CD4-positive, CD25-positive, alpha-beta regulatory T cell (primary cell): Measurements from ENCODE around the gene ZNF709. TPM values are rescaled to one million over a fixed set of nuclear protein-coding genes. Genes with fewer than 3 reads are reported as not detected.
"Not testable (repeated sequence)": the region's sequence is repeated elsewhere in the genome, so short reads cannot be mapped to it uniquely, and the experiment has no call there.

Source experiments
- ATAC-seq, 2 donors: fragments of 150-1000 bp; cut with Tn5 transposase; one replicate each; pipeline ENCODE4 v1.10.0; 2021; ENCODE audit warnings: low read depth in 2 of 2, moderate number of reproducible peaks in 2 of 2, moderate library complexity in 1 of 2
- DNase-seq, 3 donors: peaks; one replicate each; pipeline versions ENCODE4 v3.0.0 to v3.0.0-alpha.2; 2012 to 2022; ENCODE audit warnings: mixed read lengths in 1 of 3
- H3K27ac ChIP-seq: one replicate; pipeline ENCODE4 v1.7.0; 2013; ENCODE audit warnings: mild to moderate bottlenecking, low read length; ENCODE audit not compliant: insufficient read depth, poor library complexity, severe bottlenecking
- H3K27me3 ChIP-seq: one replicate; pipeline ENCODE4 v1.7.0; 2013; ENCODE audit warnings: low read length; ENCODE audit not compliant: control insufficient read depth, insufficient read depth
- H3K36me3 ChIP-seq: one replicate; pipeline ENCODE4 v1.7.0; 2013; ENCODE audit warnings: mild to moderate bottlenecking, low read length, moderate library complexity; ENCODE audit not compliant: control insufficient read depth, insufficient read depth
- H3K4me1 ChIP-seq: 2 replicates; pipeline ENCODE4 v1.7.0; 2013; ENCODE audit warnings: mild to moderate bottlenecking, low read length; ENCODE audit not compliant: insufficient read depth, control insufficient read depth, poor library complexity, severe bottlenecking
- H3K4me3 ChIP-seq: one replicate; pipeline ENCODE4 v1.7.0; 2013; ENCODE audit warnings: low read depth, mild to moderate bottlenecking, low read length, moderate library complexity
- H3K9me3 ChIP-seq, 2 experiments: 1 replicate in 1 of 2; 2 replicates in 1 of 2; pipeline ENCODE4 v1.7.0; 2013; ENCODE audit warnings: low read length in 2 of 2, mild to moderate bottlenecking in 1 of 2, moderate library complexity in 1 of 2; ENCODE audit not compliant: control insufficient read depth in 2 of 2
- H3K27ac Mint-ChIP-seq, 3 donors: one replicate each; pipeline ENCODE4 v1.8.0; 2020 to 2022; ENCODE audit warnings: mild to moderate bottlenecking in 3 of 3, mixed read lengths in 3 of 3, moderate library complexity in 2 of 3
- H3K27me3 Mint-ChIP-seq: one replicate; pipeline ENCODE4 v1.8.0; 2022; ENCODE audit warnings: mild to moderate bottlenecking, mixed read lengths
- H3K36me3 Mint-ChIP-seq: one replicate; pipeline ENCODE4 v1.8.0; 2020; ENCODE audit warnings: mixed read lengths
- H3K4me1 Mint-ChIP-seq, 4 donors: one replicate each; pipeline ENCODE4 v1.8.0; 2020 to 2022; ENCODE audit warnings: mixed read lengths in 4 of 4, mild to moderate bottlenecking in 1 of 4
- H3K4me3 Mint-ChIP-seq, 4 donors: one replicate each; pipeline ENCODE4 v1.8.0; 2020 to 2022; ENCODE audit warnings: mild to moderate bottlenecking in 4 of 4, mixed read lengths in 4 of 4, moderate library complexity in 3 of 4
- H3K9me3 Mint-ChIP-seq, 7 donors: one replicate each; pipeline ENCODE4 v1.8.0; 2020 to 2022; ENCODE audit warnings: mixed read lengths in 7 of 7, mild to moderate bottlenecking in 3 of 7, moderate library complexity in 2 of 7
- polyA plus RNA-seq, 4 donors: library from polyadenylated mRNA; unstranded; fragments of 300-500 nt; fragmentation: Illumina TruSeq; gene quantifications; one replicate each; pipeline ENCODE4 v1.2.3, GENCODE V29; 2021
- total RNA-seq: library from RNA; stranded (reverse); gene quantifications from one replicate; pipeline ENCODE4 v1.2.3, GENCODE V29; 2022

ZNF709 gene
- total and polyA plus RNA-seq, 5 donors from 2014 or later = 1.4 to 4.0 (median 2.5) TPM

- no peak overlapping the region for H3K27ac ChIP-seq
- H3K27ac Mint-ChIP-seq = no peak overlapping the region
- H3K9me3 ChIP-seq = peaks cover 21 to 51% of the 10 kb centered on the region in 2 experiments
- no peaks in the 10 kb centered on the region for H3K27me3 ChIP-seq
- H3K4me1 Mint-ChIP-seq = no peaks in the 10 kb centered on the region
- no peak for DNase-seq
- no peaks in the 10 kb centered on the region for H3K36me3 ChIP-seq
- H3K9me3 Mint-ChIP-seq = peaks cover 0 to 29% (median 18%) of the 10 kb centered on the region in 7 donors
- ATAC-seq = no peak
- H3K36me3 Mint-ChIP-seq = no peaks in the 10 kb centered on the region
- H3K4me3 Mint-ChIP-seq = no peak overlapping the region
- no peaks in the 10 kb centered on the region for H3K4me1 ChIP-seq
- no peak overlapping the region for H3K4me3 ChIP-seq
- H3K27me3 Mint-ChIP-seq = no peaks in the 10 kb centered on the region
Measured at GRCh38 chr19:12450844-12451243, 33.8 kb downstream of the ZNF709 start.

GRCh38 chr19:12448808-12449207 lies 35.8 kb downstream of the ZNF709 start:
- Histone ChIP-seq H3K4me3 (no peak overlapping the region), H3K36me3 (no peaks in the 10 kb centered on the region), H3K4me1 (no peaks in the 10 kb centered on the region), H3K27me3 (no peaks in the 10 kb centered on the region), H3K9me3 (peaks cover 11 to 39% of the 10 kb centered on the region in 2 experiments), H3K27ac (no peak overlapping the region)
- Mint-ChIP-seq H3K4me1 (no peaks in the 10 kb centered on the region), H3K36me3 (peaks cover 6% of the 10 kb centered on the region), H3K27ac (no peak overlapping the region), H3K4me3 (no peak overlapping the region), H3K27me3 (no peaks in the 10 kb centered on the region), H3K9me3 (peaks cover 0 to 34% (median 15%) of the 10 kb centered on the region in 7 donors)
- DNase-seq = no peak
- ATAC-seq = no peak

GRCh38 chr19:12440541-12441316 lies 43.9 kb downstream of the ZNF709 start, which contains the start of gene ZNF443:
ZNF443 (minus strand) TSS chr19:12441021; CDS start chr19:12440914, 107 bp downstream.
- DNase-seq (peak; percentile 93 to 98 (median 96)), ATAC-seq (peak; percentile 100)
- Mint-ChIP-seq H3K36me3 (peaks cover 6% of the 10 kb centered on the region), H3K27me3 (no peaks in the 10 kb centered on the region), H3K4me1 (peaks cover 6 to 18% (median 12%) of the 10 kb centered on the region in 4 donors), H3K4me3 (peak within 1 kb of the TSS; percentile 98 to 100 (median 100)), H3K9me3 (peaks cover 2 to 13% (median 5%) of the 10 kb centered on the region in 7 donors), H3K27ac (peak within 1 kb of the TSS; percentile 66 to 96 (median 95))
- Histone ChIP-seq H3K4me3 (peak within 1 kb of the TSS; percentile 64), H3K36me3 (no peaks in the 10 kb centered on the region), H3K27me3 (no peaks in the 10 kb centered on the region), H3K27ac (peak within 1 kb of the TSS; percentile 61), H3K9me3 (no peaks in the 10 kb centered on the region), H3K4me1 (peaks cover 3% of the 10 kb centered on the region)

- ATAC-seq, H3K4me1 ChIP-seq, H3K27me3 Mint-ChIP-seq, H3K36me3 Mint-ChIP-seq, H3K9me3 ChIP-seq, H3K36me3 ChIP-seq, H3K27me3 ChIP-seq: not testable (repeated sequence)
- peaks cover 6 to 18% (median 12%) of the 10 kb centered on the region in 4 donors for H3K4me1 Mint-ChIP-seq
- H3K27ac Mint-ChIP-seq = peak overlapping the region in 2 of 3 donors; percentile 75 to 96
- Histone ChIP-seq H3K27ac (peak overlapping the region; percentile 61), H3K4me3 (peak overlapping the region; percentile 51)
- H3K9me3 Mint-ChIP-seq = peaks cover 3 to 17% (median 8%) of the 10 kb centered on the region in 7 donors
- peak overlapping the region; percentile 94 to 100 (median 96) for H3K4me3 Mint-ChIP-seq
- peak in 2 of 3 donors; percentile 25 to 34 for DNase-seq
Measured at GRCh38 chr19:12439686-12440540, 44.7 kb downstream of the ZNF709 start.

- Histone ChIP-seq H3K36me3 (peaks cover 21% of the 10 kb centered on the region), H3K9me3 (peaks cover 41 to 61% of the 10 kb centered on the region in 2 experiments)
- not testable (repeated sequence) for ATAC-seq, DNase-seq, H3K4me1 ChIP-seq, H3K4me1 Mint-ChIP-seq, H3K4me3 Mint-ChIP-seq, H3K27ac Mint-ChIP-seq, H3K27me3 Mint-ChIP-seq, H3K27me3 ChIP-seq, H3K4me3 ChIP-seq, H3K27ac ChIP-seq
- peaks cover 37% of the 10 kb centered on the region for H3K36me3 Mint-ChIP-seq
- H3K9me3 Mint-ChIP-seq = peaks cover 0 to 60% (median 14%) of the 10 kb centered on the region in 7 donors
Measured at GRCh38 chr19:12430726-12431299, 53.8 kb downstream of the ZNF709 start.

- Mint-ChIP-seq H3K9me3 (peaks cover 1 to 67% (median 21%) of the 10 kb centered on the region in 7 donors), H3K4me3 (no peak overlapping the region), H3K27me3 (no peaks in the 10 kb centered on the region), H3K27ac (no peak overlapping the region), H3K4me1 (no peaks in the 10 kb centered on the region), H3K36me3 (peaks cover 26% of the 10 kb centered on the region)
- H3K27ac ChIP-seq = no peak overlapping the region
- no peaks in the 10 kb centered on the region for H3K27me3 ChIP-seq
- DNase-seq (no peak), ATAC-seq (no peak)
- no peak overlapping the region for H3K4me3 ChIP-seq
- peaks cover 7% of the 10 kb centered on the region for H3K36me3 ChIP-seq
- H3K9me3 ChIP-seq = peaks cover 30 to 56% of the 10 kb centered on the region in 2 experiments
- no peaks in the 10 kb centered on the region for H3K4me1 ChIP-seq
Measured at GRCh38 chr19:12425888-12426274, 58.7 kb downstream of the ZNF709 start.

GRCh38 chr19:12425236-12425887 lies 59.3 kb downstream of the ZNF709 start:
- H3K4me1 Mint-ChIP-seq = no peaks in the 10 kb centered on the region
- DNase-seq (no peak), ATAC-seq (no peak)
- no peak overlapping the region for H3K27ac Mint-ChIP-seq
- H3K36me3 Mint-ChIP-seq = peaks cover 21% of the 10 kb centered on the region
- H3K36me3 ChIP-seq = peaks cover 2% of the 10 kb centered on the region
- H3K27me3 ChIP-seq = no peaks in the 10 kb centered on the region
- no peak overlapping the region for H3K4me3 ChIP-seq
- H3K27me3 Mint-ChIP-seq = no peaks in the 10 kb centered on the region
- H3K4me3 Mint-ChIP-seq = no peak overlapping the region
- H3K27ac ChIP-seq = no peak overlapping the region
- no peaks in the 10 kb centered on the region for H3K4me1 ChIP-seq
- H3K9me3 ChIP-seq = peaks cover 26 to 50% of the 10 kb centered on the region in 2 experiments
- H3K9me3 Mint-ChIP-seq = peaks cover 1 to 64% (median 18%) of the 10 kb centered on the region in 7 donors
